Subcutaneous abdominal adipose tissue (tissue), 5 donors: ENCODE measurements around the gene STRIP2.

Experiments used
- H3K27ac ChIP-seq: one replicate; pipeline ENCODE4 v1.7.0; 2013; ENCODE audit warnings: low read depth, mild to moderate bottlenecking, inconsistent platforms, low read length, moderate library complexity
- H3K27me3 ChIP-seq, 5 donors: one replicate each; pipeline ENCODE4 v1.7.0; 2013; ENCODE audit warnings: low read length in 5 of 5, inconsistent platforms in 1 of 5; ENCODE audit not compliant: control insufficient read depth in 5 of 5, insufficient read depth in 4 of 5
- H3K36me3 ChIP-seq, 5 donors: one replicate each; pipeline ENCODE4 v1.7.0; 2013; ENCODE audit warnings: low read length in 5 of 5; ENCODE audit not compliant: control insufficient read depth in 5 of 5, insufficient read depth in 5 of 5
- H3K4me1 ChIP-seq, 5 donors: one replicate each; pipeline ENCODE4 v1.7.0; 2013; ENCODE audit warnings: low read length in 5 of 5, mild to moderate bottlenecking in 3 of 5, moderate library complexity in 1 of 5; ENCODE audit not compliant: control insufficient read depth in 5 of 5, insufficient read depth in 5 of 5
- H3K4me3 ChIP-seq, 5 donors: one replicate each; pipeline ENCODE4 v1.7.0; 2013; ENCODE audit warnings: low read length in 5 of 5, low read depth in 1 of 5
- H3K9ac ChIP-seq, 5 donors: one replicate each; pipeline ENCODE4 v1.7.0; 2013; ENCODE audit warnings: low read length in 5 of 5, mild to moderate bottlenecking in 4 of 5, moderate library complexity in 3 of 5
- H3K9me3 ChIP-seq, 5 donors: one replicate each; pipeline ENCODE4 v1.7.0; 2013; ENCODE audit warnings: low read length in 5 of 5; ENCODE audit not compliant: control insufficient read depth in 5 of 5
- donor health status: healthy.
- donor health status: healthy.
- donor health status: healthy.
- donor health status: healthy.
- donor health status: healthy.

The STRIP2 gene, protein sequence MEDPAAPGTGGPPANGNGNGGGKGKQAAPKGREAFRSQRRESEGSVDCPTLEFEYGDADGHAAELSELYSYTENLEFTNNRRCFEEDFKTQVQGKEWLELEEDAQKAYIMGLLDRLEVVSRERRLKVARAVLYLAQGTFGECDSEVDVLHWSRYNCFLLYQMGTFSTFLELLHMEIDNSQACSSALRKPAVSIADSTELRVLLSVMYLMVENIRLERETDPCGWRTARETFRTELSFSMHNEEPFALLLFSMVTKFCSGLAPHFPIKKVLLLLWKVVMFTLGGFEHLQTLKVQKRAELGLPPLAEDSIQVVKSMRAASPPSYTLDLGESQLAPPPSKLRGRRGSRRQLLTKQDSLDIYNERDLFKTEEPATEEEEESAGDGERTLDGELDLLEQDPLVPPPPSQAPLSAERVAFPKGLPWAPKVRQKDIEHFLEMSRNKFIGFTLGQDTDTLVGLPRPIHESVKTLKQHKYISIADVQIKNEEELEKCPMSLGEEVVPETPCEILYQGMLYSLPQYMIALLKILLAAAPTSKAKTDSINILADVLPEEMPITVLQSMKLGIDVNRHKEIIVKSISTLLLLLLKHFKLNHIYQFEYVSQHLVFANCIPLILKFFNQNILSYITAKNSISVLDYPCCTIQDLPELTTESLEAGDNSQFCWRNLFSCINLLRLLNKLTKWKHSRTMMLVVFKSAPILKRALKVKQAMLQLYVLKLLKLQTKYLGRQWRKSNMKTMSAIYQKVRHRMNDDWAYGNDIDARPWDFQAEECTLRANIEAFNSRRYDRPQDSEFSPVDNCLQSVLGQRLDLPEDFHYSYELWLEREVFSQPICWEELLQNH

GRCh38 chr7:129433847-129434674, at the start of gene STRIP2:
TSS of gene STRIP2 (plus strand) at chr7:129434432. CDS start at chr7:129434473, 41 bp downstream.
- peaks cover 8 to 15% (median 11%) of the 10 kb centered on the region in 5 donors for H3K27me3 ChIP-seq
- H3K27ac ChIP-seq = no peak within 1 kb of the TSS
- H3K9me3 ChIP-seq = no peaks in the 10 kb centered on the region
- peak within 1 kb of the TSS; percentile 82 to 93 (median 90) for H3K4me3 ChIP-seq
- peaks cover 0 to 18% (median 17%) of the 10 kb centered on the region in 5 donors for H3K4me1 ChIP-seq
- H3K36me3 ChIP-seq = peaks cover 0 to 2% (median 0%) of the 10 kb centered on the region in 5 donors
- H3K9ac ChIP-seq = peak within 1 kb of the TSS; percentile 56 to 82 (median 79)

- no peaks in the 10 kb centered on the region for H3K9me3 ChIP-seq
- peaks cover 4 to 20% (median 10%) of the 10 kb centered on the region in 5 donors for H3K36me3 ChIP-seq
Measured at GRCh38 chr7:129385116-129385515, 49.1 kb upstream of the STRIP2 start.

DNA sequence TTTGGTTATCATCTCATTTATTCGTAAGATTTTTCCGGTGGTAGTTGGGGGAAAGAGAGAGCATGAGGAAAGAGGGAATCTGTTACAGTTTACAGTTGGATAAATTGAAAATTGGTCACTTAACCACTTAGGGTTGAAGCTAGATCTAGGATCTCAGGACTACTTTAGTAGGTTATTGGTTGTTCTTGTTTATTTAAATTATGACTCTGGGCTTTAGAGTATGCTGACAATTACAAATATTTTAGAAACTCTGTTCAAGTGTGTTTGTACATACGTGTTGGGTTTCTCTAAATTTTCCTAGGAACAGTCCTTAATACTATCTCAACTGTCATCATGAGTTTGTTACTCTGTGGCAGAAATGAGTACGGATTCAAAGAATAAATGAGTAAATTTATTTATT, 48.6 kb upstream of the STRIP2 start:
- H3K9me3 ChIP-seq = no peaks in the 10 kb centered on the region
- no peak overlapping the region for H3K27ac ChIP-seq
- no peak overlapping the region for H3K9ac ChIP-seq
- H3K4me1 ChIP-seq = no peaks in the 10 kb centered on the region
- H3K4me3 ChIP-seq = no peak overlapping the region
- no peaks in the 10 kb centered on the region for H3K27me3 ChIP-seq
- H3K36me3 ChIP-seq = peaks cover 7 to 23% (median 12%) of the 10 kb centered on the region in 5 donors

More at GRCh38 chr7:129385116-129385515, 49.1 kb upstream of the STRIP2 start:
- H3K4me3 ChIP-seq = no peak overlapping the region
- no peaks in the 10 kb centered on the region for H3K4me1 ChIP-seq
- H3K9ac ChIP-seq = no peak overlapping the region
- no peak overlapping the region for H3K27ac ChIP-seq
- no peaks in the 10 kb centered on the region for H3K27me3 ChIP-seq

DNA sequence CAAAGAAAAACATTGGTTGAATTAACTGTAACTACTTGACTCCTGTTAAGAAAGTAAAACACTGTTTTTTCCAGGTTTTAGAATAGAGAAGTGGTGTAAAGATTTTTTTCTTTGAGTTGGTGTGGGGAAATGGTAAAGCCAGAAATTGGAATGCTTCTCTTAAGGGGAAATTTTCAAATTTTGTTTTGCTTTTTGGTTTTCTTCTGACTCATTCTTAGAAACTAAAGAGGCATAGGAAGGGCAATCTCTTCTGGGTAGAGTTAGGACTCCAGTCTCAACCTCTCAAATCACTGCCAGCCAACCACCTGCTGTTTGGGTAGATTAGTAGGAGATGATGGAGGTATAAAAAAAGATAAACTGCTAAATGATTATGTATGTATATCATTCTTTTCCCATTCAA, 47.7 kb upstream of the STRIP2 start:
- H3K9me3 ChIP-seq = no peaks in the 10 kb centered on the region
- no peak overlapping the region for H3K27ac ChIP-seq
- H3K36me3 ChIP-seq = peaks cover 7 to 18% (median 10%) of the 10 kb centered on the region in 5 donors
- no peaks in the 10 kb centered on the region for H3K27me3 ChIP-seq
- H3K9ac ChIP-seq = no peak overlapping the region
- no peaks in the 10 kb centered on the region for H3K4me1 ChIP-seq
- H3K4me3 ChIP-seq = no peak overlapping the region

- no peak overlapping the region for H3K27ac ChIP-seq
- H3K36me3 ChIP-seq = peaks cover 7 to 21% (median 10%) of the 10 kb centered on the region in 5 donors
- no peaks in the 10 kb centered on the region for H3K27me3 ChIP-seq
Measured at GRCh38 chr7:129387537-129387936, 46.7 kb upstream of the STRIP2 start.

DNA sequence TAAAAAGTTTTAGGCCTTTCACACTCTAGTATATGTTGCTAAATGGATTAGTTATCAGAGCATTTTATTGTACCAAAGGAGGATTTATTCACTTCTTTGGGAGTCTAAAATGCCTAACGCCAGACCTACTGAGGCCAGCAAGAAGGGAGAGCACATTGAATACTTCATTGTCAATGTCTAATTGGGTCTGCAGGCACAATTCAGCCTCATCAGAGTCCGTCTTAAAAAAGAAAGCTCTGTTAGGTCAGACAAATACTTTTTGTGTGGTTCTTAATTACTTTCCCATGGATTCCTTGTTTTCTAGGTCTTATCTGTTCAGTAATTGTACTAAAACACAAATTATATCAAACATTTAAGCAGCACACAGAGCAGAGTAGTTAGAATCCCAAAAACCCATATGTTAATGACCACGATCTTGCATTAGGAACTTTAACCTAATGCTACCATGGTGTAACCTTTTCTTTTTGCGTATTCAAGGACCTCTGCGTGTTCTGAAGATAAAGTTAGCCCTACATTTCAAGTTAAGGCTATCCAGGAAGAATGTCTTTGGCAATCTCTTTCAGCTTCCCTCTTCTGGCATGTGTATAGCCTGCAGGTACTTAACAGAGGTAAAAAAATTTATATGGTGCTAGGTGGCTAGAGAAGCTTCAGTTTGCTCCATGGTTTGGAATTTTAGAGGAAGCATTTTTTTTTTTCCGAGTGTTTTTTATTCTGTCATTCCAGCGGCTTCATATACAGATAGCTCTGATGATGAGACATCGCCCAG, 45.7 kb upstream of the STRIP2 start:
- H3K9me3 ChIP-seq = no peaks in the 10 kb centered on the region
- H3K27me3 ChIP-seq = no peaks in the 10 kb centered on the region
- peaks cover 7 to 21% (median 10%) of the 10 kb centered on the region in 5 donors for H3K36me3 ChIP-seq
- H3K27ac ChIP-seq = no peak overlapping the region
- no peaks in the 10 kb centered on the region for H3K4me1 ChIP-seq
- H3K4me3 ChIP-seq = no peak overlapping the region
- peak overlapping the region in 1 of 5 donors; percentile 6 for H3K9ac ChIP-seq

More at GRCh38 chr7:129387537-129387936, 46.7 kb upstream of the STRIP2 start:
- Histone ChIP-seq H3K4me3 (no peak overlapping the region), H3K9me3 (no peaks in the 10 kb centered on the region), H3K4me1 (no peaks in the 10 kb centered on the region), H3K9ac (no peak overlapping the region)

- Histone ChIP-seq H3K36me3 (peaks cover 7 to 21% (median 10%) of the 10 kb centered on the region in 5 donors), H3K9me3 (no peaks in the 10 kb centered on the region), H3K27me3 (no peaks in the 10 kb centered on the region), H3K27ac (no peak overlapping the region), H3K4me3 (no peak overlapping the region), H3K4me1 (no peaks in the 10 kb centered on the region), H3K9ac (no peak overlapping the region)
Measured at GRCh38 chr7:129389829-129390228, 44.4 kb upstream of the STRIP2 start.

GRCh38 chr7:129390314-129390713, 43.9 kb upstream of the STRIP2 start:
- Histone ChIP-seq H3K4me3 (no peak overlapping the region), H3K27me3 (no peaks in the 10 kb centered on the region), H3K9ac (no peak overlapping the region), H3K9me3 (no peaks in the 10 kb centered on the region), H3K27ac (no peak overlapping the region), H3K4me1 (peaks cover 0 to 3% (median 0%) of the 10 kb centered on the region in 5 donors), H3K36me3 (peaks cover 7 to 21% (median 12%) of the 10 kb centered on the region in 5 donors)
